GM19193 (cell line): ENCODE results near the gene PLCB1.

ENCODE experiments used
- POLR2A ChIP-seq: IDR thresholded peaks from 4 replicates; pipeline ENCODE4 v1.6.1; 2011; ENCODE audit not compliant: insufficient read depth, insufficient read length; ENCODE audit errors: extremely low read depth

PLCB1 gene

DNA sequence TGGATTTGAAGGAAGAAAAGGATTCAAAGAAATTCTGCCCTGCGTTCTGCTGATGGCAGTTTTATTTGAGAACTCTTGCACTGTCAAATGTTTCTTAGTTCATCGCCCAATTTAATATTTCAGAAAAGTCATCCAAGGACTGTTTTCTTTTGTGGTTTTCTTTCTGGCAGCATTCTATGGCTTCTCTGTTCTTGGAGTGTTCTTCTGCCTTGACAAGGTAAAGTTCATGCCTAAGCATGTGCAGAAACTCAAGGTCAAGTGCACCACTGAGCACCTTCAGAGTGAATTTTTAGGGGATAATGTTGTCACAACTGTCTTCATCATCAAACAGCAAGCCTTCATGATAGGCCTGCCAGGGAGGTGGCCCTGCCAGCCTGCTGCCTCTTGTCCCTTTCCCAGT is 225.6 kb downstream of the PLCB1 start:
- TF ChIP-seq POLR2A: no peak

DNA sequence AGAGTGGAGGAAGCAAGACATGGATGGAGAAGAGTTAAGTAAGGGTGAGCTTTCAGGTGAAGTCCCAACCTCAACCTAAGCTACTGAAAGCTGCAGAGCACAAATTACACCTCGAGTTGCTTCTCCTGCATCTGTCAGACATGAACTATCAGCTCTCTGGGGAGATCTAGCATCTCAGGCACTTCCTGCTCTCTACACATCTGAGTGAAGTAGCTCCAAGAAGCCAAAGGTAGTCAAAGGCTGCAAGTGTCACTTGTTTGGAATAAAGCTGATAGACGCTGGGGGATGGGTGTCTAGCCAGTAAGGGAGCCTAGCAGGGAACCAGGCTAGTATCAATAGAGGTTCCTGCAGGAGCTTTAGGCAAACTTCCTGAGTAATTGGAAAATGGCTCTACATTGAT is 228.0 kb downstream of the PLCB1 start:
- no peak for TF ChIP-seq POLR2A

DNA sequence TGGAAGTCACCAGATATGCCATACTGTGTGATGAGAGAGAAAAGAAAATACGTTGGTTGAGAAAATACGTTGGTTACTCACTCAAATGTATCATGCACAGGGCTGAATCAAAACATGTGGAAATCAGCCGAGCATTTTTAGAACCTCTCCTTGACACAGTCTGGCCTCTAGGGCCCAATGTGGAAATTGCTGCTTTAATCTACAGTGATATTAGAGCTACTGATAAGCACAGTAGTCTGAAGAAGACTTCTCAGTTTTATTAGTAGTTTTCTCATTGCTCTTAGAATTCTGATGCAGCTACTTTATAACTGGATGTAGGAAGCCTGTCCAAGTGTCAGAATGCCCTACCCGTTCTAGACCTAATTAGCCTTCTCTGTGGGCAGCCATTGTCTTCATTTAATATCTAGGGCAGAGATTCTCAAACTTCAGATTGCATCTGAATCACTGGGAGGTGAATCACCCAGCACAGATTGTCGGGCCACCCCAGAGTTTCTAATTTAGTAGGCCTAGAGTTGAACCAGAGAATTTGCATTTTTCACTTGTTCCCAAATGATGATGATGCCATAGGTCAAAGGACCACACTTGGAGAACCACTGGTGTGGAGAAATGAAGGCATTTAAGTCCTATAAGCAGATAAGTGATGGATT is 229.1 kb downstream of the PLCB1 start:
- TF ChIP-seq POLR2A: no peak

DNA sequence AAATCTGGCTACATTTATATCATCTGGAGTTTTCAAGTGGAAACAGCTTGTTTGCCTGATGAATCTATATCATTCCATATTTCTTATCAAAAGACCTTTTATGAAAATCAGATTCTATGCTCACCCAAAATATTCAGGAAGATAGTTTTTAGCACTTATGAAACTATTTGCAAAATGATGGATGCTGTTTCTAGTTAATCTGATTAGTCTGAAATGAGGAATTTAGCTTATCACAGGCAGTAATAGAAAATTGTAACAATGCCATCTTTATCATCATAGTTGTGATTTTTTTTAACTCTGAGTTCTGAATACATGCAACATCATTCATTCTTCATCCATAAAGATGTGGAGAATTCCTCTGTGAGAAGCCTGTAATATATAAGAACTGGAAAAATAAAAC is 229.7 kb downstream of the PLCB1 start:
- no peak for TF ChIP-seq POLR2A

DNA sequence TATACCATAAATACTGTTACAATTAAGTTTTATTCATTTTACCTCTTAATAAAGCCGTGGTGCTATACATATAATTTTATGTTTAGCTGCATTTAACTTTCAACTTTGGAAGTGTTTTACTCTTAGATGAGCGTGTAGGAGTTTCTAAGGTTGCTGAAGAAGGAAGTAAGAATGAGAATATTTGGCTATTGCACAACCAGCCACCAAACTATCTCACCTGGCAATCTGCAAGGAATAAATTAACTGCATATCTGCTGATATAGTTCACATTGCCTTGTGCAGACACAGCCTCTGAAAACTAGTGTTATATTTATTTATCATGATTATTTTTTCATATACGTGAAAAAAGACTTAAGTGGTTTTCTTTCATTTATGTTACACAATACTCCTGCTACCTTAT is 230.4 kb downstream of the PLCB1 start:
- no peak for TF ChIP-seq POLR2A

DNA sequence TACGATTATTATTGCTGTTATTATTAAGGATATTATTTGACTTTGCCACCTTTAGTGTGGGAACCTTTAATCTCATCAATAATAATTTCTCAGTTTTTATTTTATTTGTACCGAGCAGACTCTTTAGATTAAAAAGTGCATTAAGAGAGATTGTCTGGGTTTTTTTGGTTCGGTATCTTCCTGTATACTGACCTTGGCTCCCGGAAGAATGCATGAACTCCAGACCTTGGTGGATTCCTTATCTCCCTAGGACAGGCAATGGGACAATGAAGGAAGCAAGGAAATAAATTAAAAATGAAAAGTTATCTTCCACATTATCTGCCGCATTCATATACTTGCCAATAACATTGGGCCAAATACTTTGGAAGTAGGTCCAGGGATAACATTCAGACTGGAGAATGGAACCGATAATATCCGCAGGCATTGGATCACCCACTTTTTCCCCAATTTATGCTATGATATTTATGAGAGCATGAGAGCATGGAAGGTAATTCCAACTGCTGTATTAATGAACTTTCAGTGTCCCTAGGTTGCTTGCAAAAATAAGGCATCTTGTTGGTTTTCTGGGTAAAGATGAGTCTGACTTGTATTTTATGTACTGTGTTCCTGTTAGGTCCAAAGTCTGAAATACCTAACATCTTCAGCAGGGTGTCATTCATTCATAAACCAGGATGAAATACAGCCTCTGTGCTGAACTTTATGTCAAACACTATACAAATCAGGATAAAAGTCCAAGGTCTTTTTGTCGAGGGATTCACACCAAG is 232.1 kb downstream of the PLCB1 start:
- TF ChIP-seq POLR2A: no peak

DNA sequence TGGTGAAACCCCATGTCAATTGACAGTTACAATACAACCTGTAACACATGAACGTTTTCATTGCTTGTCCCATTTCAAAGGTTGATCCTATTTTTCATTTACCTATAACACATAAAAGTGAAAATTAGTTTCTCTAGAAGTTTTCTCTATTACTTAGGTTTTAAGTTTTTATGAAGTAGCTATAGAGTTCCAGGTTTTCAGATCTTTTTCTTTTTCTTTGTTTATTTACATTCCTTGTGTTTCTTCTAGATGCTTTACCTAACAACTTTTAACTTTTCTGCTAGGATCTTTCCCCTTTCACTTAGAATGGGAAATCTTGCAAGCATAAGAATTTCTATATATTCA is 232.6 kb downstream of the PLCB1 start:
- no peak for TF ChIP-seq POLR2A

DNA sequence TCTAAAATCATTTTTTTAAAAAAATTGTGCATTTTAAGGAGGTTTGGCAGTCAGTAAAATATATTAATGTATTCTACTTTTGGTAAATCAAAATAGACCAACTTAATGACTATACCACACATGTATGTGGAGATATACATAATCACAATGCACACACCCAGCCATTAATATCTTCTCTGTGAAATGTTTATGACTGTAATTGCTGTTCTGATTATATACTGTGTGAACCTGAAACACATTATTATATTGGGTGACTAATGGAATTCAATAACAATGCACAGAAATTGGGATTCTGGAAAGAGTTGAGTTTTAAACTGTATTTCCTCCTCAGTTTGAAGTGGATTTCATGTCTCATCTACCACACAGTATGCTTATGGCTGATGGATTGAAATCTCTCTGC is 233.6 kb downstream of the PLCB1 start:
- TF ChIP-seq POLR2A: no peak

DNA sequence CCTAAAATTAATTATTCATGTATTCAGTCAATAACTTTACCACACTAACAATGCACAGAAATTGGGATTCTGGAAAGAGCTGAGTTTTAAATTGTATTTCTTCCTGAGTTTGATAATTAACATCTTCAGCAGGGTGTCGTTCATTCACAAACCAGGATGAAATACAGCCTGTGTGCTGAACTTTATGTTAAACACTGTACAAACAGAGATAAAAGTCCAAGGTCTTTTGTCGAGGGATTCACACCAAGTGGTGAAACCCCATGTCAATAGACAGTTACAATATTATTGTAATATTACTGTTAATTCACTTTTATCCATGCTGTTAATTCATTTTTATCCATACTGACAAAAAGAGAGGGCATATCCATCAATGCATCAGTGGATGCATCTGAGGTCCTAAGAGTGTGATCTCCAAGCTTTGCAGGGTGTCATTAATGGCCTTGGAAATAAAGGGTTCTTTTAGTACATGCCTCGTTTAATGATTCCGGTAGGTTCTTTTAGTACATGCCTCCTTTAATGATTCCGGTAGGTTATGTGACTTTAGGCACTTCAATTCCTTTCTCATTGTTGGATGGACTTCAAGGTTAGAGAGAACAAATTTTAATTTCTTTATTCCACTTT is 234.3 kb downstream of the PLCB1 start:
- TF ChIP-seq POLR2A: no peak

DNA sequence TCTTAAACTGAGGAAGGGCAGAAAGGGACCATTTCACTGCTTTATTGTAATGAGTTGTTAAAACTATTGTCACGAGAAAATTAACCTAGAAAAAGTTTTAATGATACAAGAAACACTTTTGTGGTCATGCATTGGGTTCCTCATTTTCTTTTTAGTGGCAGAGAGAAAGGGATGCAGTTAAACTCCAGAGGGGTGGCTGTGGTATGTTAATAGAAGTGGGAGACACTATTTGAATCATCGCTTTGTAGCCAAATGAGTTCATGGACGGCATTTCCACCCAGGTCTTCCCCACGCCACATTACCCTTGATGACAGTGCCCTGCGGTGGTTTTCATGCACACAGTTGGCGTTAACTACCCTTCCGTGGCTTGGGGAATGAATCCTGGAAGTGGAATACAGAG is 235.6 kb downstream of the PLCB1 start:
- no peak for TF ChIP-seq POLR2A

DNA sequence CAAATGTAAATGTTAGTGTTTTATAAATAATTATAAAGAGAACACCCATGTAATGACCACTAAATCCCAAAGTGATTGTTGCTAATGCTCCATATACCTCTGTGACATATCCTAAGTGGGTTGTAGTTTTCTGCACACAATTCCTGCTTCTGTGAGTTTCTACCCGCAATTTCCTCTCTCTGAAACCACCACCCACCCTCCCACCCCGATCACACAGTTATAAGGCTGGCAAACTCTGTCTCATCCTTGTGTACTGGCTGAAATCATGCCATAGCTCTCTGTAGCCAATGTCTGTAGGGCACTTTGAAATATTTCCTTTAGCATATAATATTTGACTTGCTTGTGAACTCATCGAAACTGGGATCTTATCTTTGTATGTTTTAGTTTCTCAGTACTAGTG is 236.6 kb downstream of the PLCB1 start:
- TF ChIP-seq POLR2A: no peak

DNA sequence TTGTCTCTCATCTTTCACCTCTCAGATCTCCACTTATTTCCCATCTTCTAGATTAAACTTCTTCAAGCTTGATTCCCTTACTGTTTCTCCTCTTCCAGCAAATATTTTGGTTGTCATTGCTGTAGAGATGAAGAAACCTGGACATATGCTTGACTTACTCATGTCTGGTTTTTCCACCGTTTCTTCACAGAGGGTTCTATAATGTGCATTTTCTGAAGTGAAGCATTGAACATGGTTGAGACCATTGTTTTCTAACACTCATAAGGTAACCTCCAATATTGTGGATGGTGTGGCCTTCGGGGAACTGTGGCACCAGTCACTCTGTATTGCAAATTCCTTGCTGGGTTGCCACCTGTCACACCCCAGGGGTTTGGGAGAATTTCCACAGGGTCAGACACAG is 237.2 kb downstream of the PLCB1 start:
- TF ChIP-seq POLR2A: no peak

DNA sequence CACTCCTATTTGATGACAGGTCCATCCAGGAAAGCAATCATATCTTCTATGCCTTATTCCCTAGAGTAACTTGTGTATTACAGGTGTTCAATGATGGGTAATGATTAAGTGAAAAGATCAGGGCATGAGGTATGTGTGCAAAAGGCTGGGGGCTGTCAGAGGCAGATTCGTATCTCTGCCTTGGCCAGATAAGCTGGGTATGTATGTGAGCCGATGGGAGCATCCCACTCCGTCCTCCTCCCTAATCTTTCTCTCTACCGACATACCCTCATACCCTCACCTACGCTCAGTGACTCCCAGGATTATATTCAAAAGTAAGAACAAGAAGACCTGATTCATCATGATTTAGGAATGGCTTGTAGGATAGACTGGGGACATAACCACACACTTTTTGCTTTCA is 238.7 kb downstream of the PLCB1 start:
- TF ChIP-seq POLR2A: no peak

DNA sequence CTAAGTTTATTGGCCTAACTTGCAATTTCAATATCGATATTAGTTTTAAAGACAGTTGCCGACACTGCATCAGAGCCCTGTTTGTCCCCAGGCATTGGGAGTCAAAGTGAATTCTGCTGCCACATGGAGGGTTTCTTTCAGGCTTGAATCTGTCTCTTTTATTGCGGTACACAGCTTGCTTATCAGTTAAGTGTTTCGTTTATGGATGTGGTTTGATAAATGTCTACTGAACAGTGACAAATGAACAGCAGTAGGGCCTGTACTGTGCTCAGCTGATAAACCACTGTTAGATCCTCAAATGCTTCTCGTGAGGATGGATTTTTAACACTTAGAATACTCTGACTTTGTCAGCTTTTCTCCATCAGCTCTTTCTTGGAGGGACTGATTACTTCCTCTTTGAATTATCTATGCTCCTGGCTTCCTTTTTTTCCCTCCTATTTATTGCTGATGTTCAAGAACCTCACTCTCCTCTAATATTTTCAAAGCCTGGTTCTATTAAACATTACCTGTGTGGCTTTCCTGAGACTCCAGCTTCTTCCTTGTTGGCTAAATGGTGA is 240.8 kb downstream of the PLCB1 start:
- TF ChIP-seq POLR2A: no peak

DNA sequence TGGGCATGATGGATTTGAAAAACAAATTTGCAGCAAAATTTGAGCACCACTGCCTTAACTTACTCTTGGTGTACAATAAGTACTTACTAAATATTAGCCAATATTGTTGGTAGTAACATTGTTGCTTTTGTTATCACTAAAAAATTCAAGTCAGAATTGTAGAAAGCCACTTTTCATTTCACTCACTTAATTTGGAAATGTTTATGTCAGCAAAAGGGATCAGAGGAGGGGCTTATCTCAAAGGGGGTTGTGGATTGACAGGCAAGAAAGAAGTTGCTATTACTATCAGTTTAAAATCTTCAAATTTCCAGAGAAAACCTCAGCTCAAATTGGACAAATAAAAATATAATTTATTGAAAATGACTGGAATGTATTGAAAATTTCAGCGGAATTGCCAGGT is 241.5 kb downstream of the PLCB1 start:
- no peak for TF ChIP-seq POLR2A

DNA sequence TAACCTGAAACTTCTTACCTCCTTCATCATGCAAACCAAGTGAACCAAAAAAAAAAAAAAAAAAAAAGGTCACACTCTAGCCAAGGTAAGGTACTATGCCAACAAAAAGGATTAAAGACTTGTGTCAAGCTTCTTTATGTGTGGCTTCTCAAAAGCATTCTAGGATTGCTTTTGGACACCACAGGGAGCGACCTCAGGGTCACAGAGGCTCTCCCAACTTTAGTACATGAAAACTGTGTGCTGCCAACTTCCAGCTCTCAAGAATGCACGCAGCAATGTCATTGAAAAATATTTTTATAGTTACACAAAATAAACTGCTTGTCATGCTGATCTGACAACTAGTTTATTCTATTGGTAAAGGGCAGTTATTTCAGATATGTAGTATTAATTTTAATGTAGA is 243.8 kb downstream of the PLCB1 start:
- TF ChIP-seq POLR2A: no peak
